HEK293 (cell line): ENCODE data around the gene TRMT61A.

Experiments used
- CTCF ChIA-PET: fragments of 350-600 bp; formaldehyde crosslinking; extraction: SDS; loops from one replicate; lab custom pipeline; 2021; ENCODE audit warnings: antibody characterized with exemption; lab: Yijun Ruan, JAX
- POLR2A ChIA-PET: fragments of 300-600 bp; formaldehyde crosslinking; extraction: SDS; loops from one replicate; lab custom pipeline; 2020; ENCODE audit warnings: antibody characterized with exemption, inconsistent platforms; lab: Yijun Ruan, JAX
- H3K27ac ChIP-seq: fragments of 200-500 bp; sonication (Bioruptor generic); 2 replicates; pipeline ENCODE4 v1.5.1; 2014; ENCODE audit warnings: low read depth, low read length, control low read depth, inconsistent platforms; ENCODE audit errors: extremely low read depth
- H3K36me3 ChIP-seq, 2 experiments: fragments of 200-500 bp in 1 of 2; sonication (Bioruptor generic) in 1 of 2; 1 replicate in 1 of 2; 2 replicates in 1 of 2; pipeline ENCODE4 v1.5.1; 2014 to 2017; ENCODE audit warnings: inconsistent platforms in 2 of 2, low read length in 2 of 2; ENCODE audit not compliant: control insufficient read depth in 2 of 2, insufficient read depth in 1 of 2
- H3K4me1 ChIP-seq: fragments of 200-500 bp; sonication (Bioruptor generic); 2 replicates; pipeline ENCODE4 v1.5.1; 2014; ENCODE audit warnings: mild to moderate bottlenecking, low read length, inconsistent platforms; ENCODE audit not compliant: control insufficient read depth, insufficient read depth
- H3K4me3 ChIP-seq: 2 replicates; pipeline ENCODE4 v1.5.1; 2011; ENCODE audit warnings: low read depth, mild to moderate bottlenecking, control low read depth, low read length, moderate library complexity
- H3K9me3 ChIP-seq: fragments of 200-500 bp; sonication (Bioruptor generic); 2 replicates; pipeline ENCODE4 v1.5.1; 2014; ENCODE audit warnings: low read depth, low read length, inconsistent platforms; ENCODE audit not compliant: control insufficient read depth, insufficient read depth
- BCL11B ChIP-seq: fragments of 450-650 bp; formaldehyde crosslinking; IDR thresholded peaks from 2 replicates; pipeline ENCODE4 v1.5.1; 2016; ENCODE audit warnings: low read depth, missing biosample characterization, missing genetic modification characterization
- FEZF1 ChIP-seq: fragments of 450-650 bp; formaldehyde crosslinking; IDR thresholded peaks from 2 replicates; pipeline ENCODE4 v1.5.1; 2016; ENCODE audit warnings: missing biosample characterization, missing genetic modification characterization
- GLI4 ChIP-seq: fragments of 450-650 bp; formaldehyde crosslinking; IDR thresholded peaks from 2 replicates; pipeline ENCODE4 v1.5.1; 2016; ENCODE audit warnings: missing biosample characterization, missing genetic modification characterization
- INSM2 ChIP-seq: fragments of 450-650 bp; formaldehyde crosslinking; IDR thresholded peaks from 2 replicates; pipeline ENCODE4 v1.5.1; 2016; ENCODE audit warnings: missing biosample characterization, missing genetic modification characterization
- KLF17 ChIP-seq: fragments of 450-650 bp; formaldehyde crosslinking; IDR thresholded peaks from 2 replicates; pipeline ENCODE4 v1.5.1; 2016; ENCODE audit warnings: missing biosample characterization, missing genetic modification characterization
- REPIN1 ChIP-seq: fragments of 450-650 bp; formaldehyde crosslinking; IDR thresholded peaks from 2 replicates; pipeline ENCODE4 v1.5.1; 2017; ENCODE audit warnings: missing biosample characterization, missing genetic modification characterization, low read depth
- SCRT1 ChIP-seq: fragments of 450-650 bp; formaldehyde crosslinking; IDR thresholded peaks from 2 replicates; pipeline ENCODE4 v1.5.1; 2016; ENCODE audit warnings: missing biosample characterization, missing genetic modification characterization, borderline replicate concordance
- SP7 ChIP-seq: fragments of 450-650 bp; formaldehyde crosslinking; IDR thresholded peaks from 2 replicates; pipeline ENCODE4 v1.5.1; 2016; ENCODE audit warnings: missing biosample characterization, missing genetic modification characterization
- TRIM28 ChIP-seq: IDR thresholded peaks from 2 replicates; pipeline ENCODE4 v1.6.1; 2011; ENCODE audit warnings: low read length, control low read depth, borderline replicate concordance
- ZBTB10 ChIP-seq: fragments of 450-650 bp; formaldehyde crosslinking; IDR thresholded peaks from 2 replicates; pipeline ENCODE4 v1.5.1; 2016; ENCODE audit warnings: missing biosample characterization, missing genetic modification characterization
- ZBTB20 ChIP-seq: fragments of 450-650 bp; formaldehyde crosslinking; IDR thresholded peaks from 2 replicates; pipeline ENCODE4 v1.5.1; 2016; ENCODE audit warnings: missing biosample characterization, missing genetic modification characterization
- ZBTB6 ChIP-seq: fragments of 450-650 bp; formaldehyde crosslinking; IDR thresholded peaks from 2 replicates; pipeline ENCODE4 v1.5.1; 2017; ENCODE audit warnings: missing biosample characterization, missing genetic modification characterization
- ZBTB8A ChIP-seq: fragments of 450-650 bp; formaldehyde crosslinking; IDR thresholded peaks from 2 replicates; pipeline ENCODE4 v1.5.1; 2016; ENCODE audit warnings: missing biosample characterization, missing genetic modification characterization
- ZNF335 ChIP-seq: fragments of 450-650 bp; formaldehyde crosslinking; conservative IDR thresholded peaks from 2 replicates; pipeline ENCODE4 v1.5.1; 2016; ENCODE audit warnings: missing biosample characterization, missing genetic modification characterization
- ZNF366 ChIP-seq: fragments of 450-650 bp; formaldehyde crosslinking; conservative IDR thresholded peaks from 2 replicates; pipeline ENCODE4 v1.5.1; 2016; ENCODE audit warnings: missing biosample characterization, missing genetic modification characterization
- ZNF449 ChIP-seq: fragments of 450-650 bp; formaldehyde crosslinking; IDR thresholded peaks from 2 replicates; pipeline ENCODE4 v1.5.1; 2017; ENCODE audit warnings: missing biosample characterization, mild to moderate bottlenecking, missing genetic modification characterization, moderate library complexity
- ZNF473 ChIP-seq: fragments of 450-650 bp; formaldehyde crosslinking; IDR thresholded peaks from 2 replicates; pipeline ENCODE4 v1.5.1; 2017; ENCODE audit warnings: missing biosample characterization, missing genetic modification characterization
- ZNF501 ChIP-seq: fragments of 450-650 bp; formaldehyde crosslinking; IDR thresholded peaks from 2 replicates; pipeline ENCODE4 v1.5.1; 2016; ENCODE audit warnings: missing biosample characterization, missing genetic modification characterization
- ZNF530 ChIP-seq: fragments of 450-650 bp; formaldehyde crosslinking; IDR thresholded peaks from 2 replicates; pipeline ENCODE4 v1.5.1; 2016; ENCODE audit warnings: low read depth, missing biosample characterization, missing genetic modification characterization
- ZNF792 ChIP-seq: fragments of 450-650 bp; formaldehyde crosslinking; IDR thresholded peaks from 2 replicates; pipeline ENCODE4 v1.5.1; 2016; ENCODE audit warnings: missing biosample characterization, missing genetic modification characterization
- ZSCAN16 ChIP-seq: fragments of 450-650 bp; formaldehyde crosslinking; IDR thresholded peaks from 2 replicates; pipeline ENCODE4 v1.5.1; 2016; ENCODE audit warnings: missing biosample characterization, missing genetic modification characterization
- TF ChIP-seq, protein P1 (sequence below): fragments of 450-650 bp; IDR thresholded peaks from 2 replicates; pipeline ENCODE4 v1.5.1; 2018; ENCODE audit warnings: missing biosample characterization, mild to moderate bottlenecking, missing genetic modification characterization
- TF ChIP-seq, protein P2 (sequence below): IDR thresholded peaks from 2 replicates; pipeline ENCODE4 v1.6.1; 2011; ENCODE audit warnings: mild to moderate bottlenecking, low read depth, low read length, borderline replicate concordance

The TRMT61A gene

DNA sequence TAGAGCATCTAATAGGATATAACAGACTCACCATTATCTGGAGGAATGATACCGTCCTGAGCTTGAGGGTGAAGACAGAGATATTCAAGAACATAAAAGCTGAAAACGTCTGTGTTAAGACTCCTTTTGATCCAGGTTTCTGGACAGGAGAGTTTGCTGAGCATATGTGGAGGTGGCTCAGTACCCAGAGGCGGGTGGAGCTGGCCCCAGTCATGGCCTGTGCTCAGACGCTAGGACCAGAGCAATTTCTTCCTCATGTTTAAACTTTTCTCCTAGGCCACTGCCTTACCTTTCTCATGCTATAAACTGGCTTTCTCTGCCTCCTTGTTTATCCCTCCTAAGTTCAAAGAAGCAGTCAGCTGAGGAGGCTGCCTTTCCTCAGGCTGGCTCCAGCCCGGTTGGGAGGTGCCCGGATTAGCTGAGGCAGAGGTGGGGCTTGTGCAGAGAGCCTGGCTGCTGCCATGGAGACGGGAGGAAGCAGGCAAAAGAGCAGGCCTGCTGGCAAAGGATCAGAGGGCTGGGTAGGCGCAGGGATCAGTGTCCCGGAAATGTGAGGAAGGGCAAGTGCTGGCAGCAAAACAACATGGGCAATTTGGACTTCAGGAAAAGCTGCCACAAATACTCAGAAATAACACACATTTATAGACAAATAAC lies 47.5 kb downstream of the TRMT61A start (continued):
- TF ChIP-seq ZNF366 (tag by site-specific recombination): 0 out of 2 replicates have a peak, but pooled peaks have one; percentile 51
- TF ChIP-seq SP7 (tag by site-specific recombination): peak; percentile 66
- peak; percentile 76 for TF ChIP-seq ZNF335 (tag by site-specific recombination)
- TF ChIP-seq ZBTB8A (tag by site-specific recombination): peak; percentile 90
- peak; percentile 72; the same call in 1 of the 2 replicates for TF ChIP-seq ZNF449 (tag by site-specific recombination)
- peak; percentile 99 for TF ChIP-seq FEZF1
- TF ChIP-seq, protein P1, sequence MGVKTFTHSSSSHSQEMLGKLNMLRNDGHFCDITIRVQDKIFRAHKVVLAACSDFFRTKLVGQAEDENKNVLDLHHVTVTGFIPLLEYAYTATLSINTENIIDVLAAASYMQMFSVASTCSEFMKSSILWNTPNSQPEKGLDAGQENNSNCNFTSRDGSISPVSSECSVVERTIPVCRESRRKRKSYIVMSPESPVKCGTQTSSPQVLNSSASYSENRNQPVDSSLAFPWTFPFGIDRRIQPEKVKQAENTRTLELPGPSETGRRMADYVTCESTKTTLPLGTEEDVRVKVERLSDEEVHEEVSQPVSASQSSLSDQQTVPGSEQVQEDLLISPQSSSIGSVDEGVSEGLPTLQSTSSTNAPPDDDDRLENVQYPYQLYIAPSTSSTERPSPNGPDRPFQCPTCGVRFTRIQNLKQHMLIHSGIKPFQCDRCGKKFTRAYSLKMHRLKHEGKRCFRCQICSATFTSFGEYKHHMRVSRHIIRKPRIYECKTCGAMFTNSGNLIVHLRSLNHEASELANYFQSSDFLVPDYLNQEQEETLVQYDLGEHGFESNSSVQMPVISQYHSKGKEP (tag by site-specific recombination): 0 out of 2 replicates have a peak, but pooled peaks have one; percentile 29

GRCh38 chr14:103578401-103579075 lies 49.5 kb downstream of the TRMT61A start:
- peaks cover 3 to 40% of the 10 kb centered on the region in 2 experiments; a peak in 2 of 3 replicates for H3K36me3 ChIP-seq
- TF ChIP-seq ZSCAN16: no peak
- TF ChIP-seq REPIN1: no peak
- TF ChIP-seq ZNF501 (tag by site-specific recombination): no peak
- no peak for TF ChIP-seq BCL11B (tag by site-specific recombination)
- no peak for TF ChIP-seq ZBTB6 (tag by site-specific recombination)
- TF ChIP-seq ZNF530 (tag by site-specific recombination): no peak
- TF ChIP-seq ZNF473: no peak
- TF ChIP-seq ZNF792 (tag by site-specific recombination): no peak
- no peak for TF ChIP-seq KLF17 (tag by site-specific recombination)
- TF ChIP-seq GLI4 (tag by site-specific recombination): no peak
- no peak for TF ChIP-seq ZBTB10
- TF ChIP-seq INSM2: no peak
- TF ChIP-seq TRIM28: no peak
- no peak for TF ChIP-seq SCRT1 (tag by site-specific recombination)
- no peak for TF ChIP-seq ZBTB20 (tag by site-specific recombination)
- TF ChIP-seq, protein P2, sequence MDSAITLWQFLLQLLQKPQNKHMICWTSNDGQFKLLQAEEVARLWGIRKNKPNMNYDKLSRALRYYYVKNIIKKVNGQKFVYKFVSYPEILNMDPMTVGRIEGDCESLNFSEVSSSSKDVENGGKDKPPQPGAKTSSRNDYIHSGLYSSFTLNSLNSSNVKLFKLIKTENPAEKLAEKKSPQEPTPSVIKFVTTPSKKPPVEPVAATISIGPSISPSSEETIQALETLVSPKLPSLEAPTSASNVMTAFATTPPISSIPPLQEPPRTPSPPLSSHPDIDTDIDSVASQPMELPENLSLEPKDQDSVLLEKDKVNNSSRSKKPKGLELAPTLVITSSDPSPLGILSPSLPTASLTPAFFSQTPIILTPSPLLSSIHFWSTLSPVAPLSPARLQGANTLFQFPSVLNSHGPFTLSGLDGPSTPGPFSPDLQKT: no peak
- TF ChIP-seq, all 188 proteins: peak for 0
- Histone ChIP-seq H3K27ac (no peak overlapping the region), H3K4me3 (no peak overlapping the region), H3K9me3 (no peaks in the 10 kb centered on the region), H3K4me1 (peaks cover 10% of the 10 kb centered on the region)
- CTCF ChIA-PET: interaction anchor here (0.5 kb wide), 1 partner anchor 11 kb away, joined by 3 read pairs; no protein-coding TSS in a partner anchor
- POLR2A ChIA-PET: no interaction called here
